Duodenal mucosa (tissue), 2 donors: Measurements from ENCODE around the gene C11orf58.

ENCODE experiments used
- H3K27ac ChIP-seq: one replicate; pipeline ENCODE4 v1.7.0; 2013; ENCODE audit warnings: low read depth, low read length
- H3K27me3 ChIP-seq, 2 donors: one replicate each; pipeline ENCODE4 v1.7.0; 2013; ENCODE audit warnings: low read length in 2 of 2, control low read depth in 1 of 2; ENCODE audit not compliant: insufficient read depth in 2 of 2, control insufficient read depth in 1 of 2
- H3K36me3 ChIP-seq, 2 donors: one replicate each; pipeline ENCODE4 v1.7.0; 2013; ENCODE audit warnings: low read length in 2 of 2, control low read depth in 1 of 2; ENCODE audit not compliant: insufficient read depth in 2 of 2, control insufficient read depth in 1 of 2
- H3K4me1 ChIP-seq, 2 donors: one replicate each; pipeline ENCODE4 v1.7.0; 2013; ENCODE audit warnings: low read length in 2 of 2, control low read depth in 1 of 2; ENCODE audit not compliant: insufficient read depth in 2 of 2, control insufficient read depth in 1 of 2
- H3K4me3 ChIP-seq, 2 donors: one replicate each; pipeline ENCODE4 v1.7.0; 2013; ENCODE audit warnings: low read length in 2 of 2, low read depth in 1 of 2
- H3K9ac ChIP-seq, 2 donors: one replicate each; pipeline ENCODE4 v1.7.0; 2013; ENCODE audit warnings: low read length in 2 of 2, low read depth in 1 of 2
- H3K9me3 ChIP-seq, 2 donors: one replicate each; pipeline ENCODE4 v1.7.0; 2013; ENCODE audit warnings: low read length in 2 of 2, control low read depth in 1 of 2; ENCODE audit not compliant: control insufficient read depth in 1 of 2

The C11orf58 gene

DNA sequence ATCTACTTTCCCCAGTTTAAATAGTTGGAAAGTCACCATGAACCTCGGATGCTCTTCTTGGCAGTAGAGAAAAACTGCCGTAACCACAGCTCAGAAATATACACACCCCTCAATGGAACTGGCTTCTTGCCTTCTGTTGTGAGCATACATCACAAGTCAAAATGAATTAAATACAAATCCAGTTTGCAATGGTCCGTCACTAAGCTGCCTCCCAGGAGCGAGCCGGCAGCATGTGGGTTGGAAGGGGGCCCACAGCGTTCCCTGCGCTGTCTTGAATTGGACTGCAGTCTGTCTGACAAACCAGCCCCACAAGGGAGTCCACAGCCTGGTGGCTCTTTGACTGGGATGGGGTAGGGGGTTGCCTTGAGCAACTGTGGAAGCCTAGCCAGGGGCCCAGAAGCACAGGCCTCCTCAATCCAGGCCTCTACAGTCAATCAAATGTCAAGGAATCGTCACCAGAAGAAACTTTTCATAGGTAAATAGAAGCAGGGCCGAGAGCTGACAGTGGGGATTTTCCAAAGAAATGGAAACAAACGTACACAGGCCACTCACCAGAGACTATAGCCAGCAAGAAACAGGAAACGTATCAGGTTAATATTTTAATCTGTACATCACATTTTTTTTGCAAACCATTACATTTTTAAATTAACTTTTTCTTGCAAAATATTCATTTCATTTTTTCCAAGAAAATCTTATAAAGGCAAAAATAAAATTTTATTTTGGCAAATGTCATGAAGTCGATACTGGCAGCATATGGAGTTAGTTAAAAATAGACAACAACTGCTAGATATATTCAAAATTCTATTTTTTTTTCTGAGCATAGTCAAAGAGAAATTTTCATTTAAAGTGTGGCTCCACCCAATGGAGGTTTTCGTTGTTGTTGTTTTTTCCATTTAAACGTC lies 38.5 kb downstream of the C11orf58 start:
- Histone ChIP-seq H3K9me3 (no peaks in the 10 kb centered on the region), H3K27me3 (no peaks in the 10 kb centered on the region), H3K36me3 (peaks cover 12 to 34% of the 10 kb centered on the region in 2 donors), H3K27ac (no peak overlapping the region), H3K9ac (no peak overlapping the region), H3K4me3 (no peak overlapping the region), H3K4me1 (peaks cover 0 to 5% of the 10 kb centered on the region in 2 donors)

DNA sequence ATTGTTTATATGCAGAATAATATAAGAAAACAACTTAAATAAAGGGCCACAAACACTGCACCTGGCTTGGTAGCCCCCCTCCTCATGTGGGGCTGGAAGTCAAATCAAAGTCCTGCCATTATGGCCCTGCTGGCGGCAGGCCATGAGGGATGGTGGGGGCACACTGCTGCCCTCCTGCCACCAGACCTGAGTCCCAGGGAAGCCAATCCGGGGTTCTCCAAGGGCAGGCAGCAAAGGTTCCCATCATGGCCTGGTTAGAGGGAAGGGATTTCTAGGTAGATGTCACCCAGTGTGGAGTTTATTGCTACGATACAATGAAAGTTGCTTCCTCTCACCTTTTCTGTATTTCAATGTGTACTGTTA lies 39.1 kb downstream of the C11orf58 start:
- Histone ChIP-seq H3K27me3 (no peaks in the 10 kb centered on the region), H3K36me3 (peaks cover 13 to 37% of the 10 kb centered on the region in 2 donors), H3K9ac (no peak overlapping the region), H3K4me1 (peaks cover 0 to 10% of the 10 kb centered on the region in 2 donors), H3K9me3 (no peaks in the 10 kb centered on the region), H3K27ac (no peak overlapping the region), H3K4me3 (no peak overlapping the region)

DNA sequence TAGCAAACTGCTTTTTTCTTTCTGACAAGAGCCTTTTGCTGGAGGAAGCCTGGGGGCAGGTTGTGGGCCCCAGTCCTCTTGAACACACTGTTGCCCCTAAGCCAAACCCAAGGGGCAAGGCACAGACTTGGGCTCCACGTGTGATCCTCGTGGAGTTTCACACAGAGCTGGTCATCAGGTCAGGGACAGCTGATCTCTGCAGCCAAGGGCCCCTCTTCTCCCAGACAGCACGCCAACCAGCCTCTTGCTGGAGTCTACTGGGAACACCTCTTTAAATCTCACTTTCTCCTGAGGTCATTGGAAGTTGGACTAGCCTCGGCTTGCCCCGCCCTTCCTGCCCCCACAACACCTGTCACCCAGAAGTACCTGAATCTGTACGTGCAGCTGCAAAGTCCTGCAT lies 39.8 kb downstream of the C11orf58 start:
- H3K27me3 ChIP-seq, result no peaks in the 10 kb centered on the region
- H3K9ac ChIP-seq, result no peak overlapping the region
- no peaks in the 10 kb centered on the region for H3K9me3 ChIP-seq
- no peak overlapping the region for H3K4me3 ChIP-seq
- no peak overlapping the region for H3K27ac ChIP-seq
- H3K36me3 ChIP-seq, result peaks cover 20 to 42% of the 10 kb centered on the region in 2 donors
- peaks cover 0 to 10% of the 10 kb centered on the region in 2 donors for H3K4me1 ChIP-seq

DNA sequence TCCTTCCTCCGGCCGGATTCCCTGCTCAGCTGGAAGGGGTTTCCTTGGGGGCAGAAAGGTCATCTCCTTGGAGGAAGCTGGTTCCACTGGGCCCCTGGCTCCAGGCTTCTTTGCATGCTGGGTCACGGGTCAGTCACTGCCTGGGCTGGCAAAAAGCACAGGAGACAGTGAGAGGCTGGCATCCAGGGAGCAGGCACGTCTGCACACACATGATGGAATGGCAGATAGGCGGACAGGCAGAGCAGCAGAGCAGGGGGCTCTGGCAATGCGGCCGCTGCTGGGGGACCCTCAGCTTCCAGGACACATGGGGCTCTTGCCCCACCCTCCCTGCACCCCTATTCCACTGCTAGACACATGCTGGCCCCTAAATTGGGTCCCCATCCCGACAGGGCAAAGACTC lies 40.4 kb downstream of the C11orf58 start:
- H3K4me1 ChIP-seq, result peaks cover 0 to 10% of the 10 kb centered on the region in 2 donors
- no peak overlapping the region for H3K27ac ChIP-seq
- no peak overlapping the region for H3K4me3 ChIP-seq
- H3K36me3 ChIP-seq, result peaks cover 25 to 47% of the 10 kb centered on the region in 2 donors
- H3K9me3 ChIP-seq, result no peaks in the 10 kb centered on the region
- no peaks in the 10 kb centered on the region for H3K27me3 ChIP-seq
- no peak overlapping the region for H3K9ac ChIP-seq

DNA sequence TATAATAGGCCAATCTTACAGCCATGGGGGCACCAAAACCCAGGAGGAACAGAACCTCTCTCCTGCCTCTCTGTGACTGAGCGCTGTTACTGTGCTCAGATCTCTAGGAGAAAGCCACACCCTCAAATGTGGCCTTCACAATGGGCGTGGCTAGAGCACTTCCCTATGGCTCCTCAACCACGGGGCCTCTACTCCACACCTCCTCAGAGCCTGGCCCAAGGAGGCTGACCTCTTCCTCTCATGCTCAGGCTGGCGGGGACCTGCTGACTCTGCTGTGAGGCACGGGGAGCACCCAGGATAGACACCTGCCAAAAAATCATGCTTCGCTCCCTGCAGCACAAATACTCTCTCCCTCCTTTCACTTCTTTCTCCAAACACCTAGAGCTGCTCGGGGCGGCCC lies 41.0 kb downstream of the C11orf58 start:
- peaks cover 25 to 44% of the 10 kb centered on the region in 2 donors for H3K36me3 ChIP-seq
- no peak overlapping the region for H3K4me3 ChIP-seq
- H3K9me3 ChIP-seq, result no peaks in the 10 kb centered on the region
- H3K27ac ChIP-seq, result no peak overlapping the region
- H3K27me3 ChIP-seq, result no peaks in the 10 kb centered on the region
- no peak overlapping the region for H3K9ac ChIP-seq
- peaks cover 0 to 10% of the 10 kb centered on the region in 2 donors for H3K4me1 ChIP-seq

DNA sequence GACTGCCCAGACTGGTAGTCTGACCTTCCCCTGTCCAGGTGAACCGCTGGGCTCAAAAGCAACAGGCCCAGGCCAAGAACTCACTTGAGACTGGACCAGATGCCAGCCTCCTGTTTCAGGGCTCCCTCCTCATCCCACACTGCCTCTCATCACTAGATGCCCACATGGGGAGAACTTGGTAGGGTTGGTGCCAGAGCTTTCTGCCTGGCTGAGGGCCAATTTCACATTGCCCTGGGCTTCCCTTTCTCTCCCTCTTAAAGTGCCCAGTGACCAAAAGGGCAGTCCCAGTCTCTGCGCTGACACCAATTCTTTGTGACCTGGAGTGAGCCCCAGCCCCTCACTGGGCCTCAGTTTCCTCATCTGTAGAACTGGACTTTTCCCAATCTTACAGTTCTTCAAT lies 41.7 kb downstream of the C11orf58 start:
- Histone ChIP-seq H3K36me3 (peaks cover 25 to 46% of the 10 kb centered on the region in 2 donors), H3K9me3 (no peaks in the 10 kb centered on the region), H3K4me1 (peaks cover 0 to 10% of the 10 kb centered on the region in 2 donors), H3K27me3 (no peaks in the 10 kb centered on the region), H3K9ac (no peak overlapping the region), H3K4me3 (no peak overlapping the region), H3K27ac (no peak overlapping the region)

DNA sequence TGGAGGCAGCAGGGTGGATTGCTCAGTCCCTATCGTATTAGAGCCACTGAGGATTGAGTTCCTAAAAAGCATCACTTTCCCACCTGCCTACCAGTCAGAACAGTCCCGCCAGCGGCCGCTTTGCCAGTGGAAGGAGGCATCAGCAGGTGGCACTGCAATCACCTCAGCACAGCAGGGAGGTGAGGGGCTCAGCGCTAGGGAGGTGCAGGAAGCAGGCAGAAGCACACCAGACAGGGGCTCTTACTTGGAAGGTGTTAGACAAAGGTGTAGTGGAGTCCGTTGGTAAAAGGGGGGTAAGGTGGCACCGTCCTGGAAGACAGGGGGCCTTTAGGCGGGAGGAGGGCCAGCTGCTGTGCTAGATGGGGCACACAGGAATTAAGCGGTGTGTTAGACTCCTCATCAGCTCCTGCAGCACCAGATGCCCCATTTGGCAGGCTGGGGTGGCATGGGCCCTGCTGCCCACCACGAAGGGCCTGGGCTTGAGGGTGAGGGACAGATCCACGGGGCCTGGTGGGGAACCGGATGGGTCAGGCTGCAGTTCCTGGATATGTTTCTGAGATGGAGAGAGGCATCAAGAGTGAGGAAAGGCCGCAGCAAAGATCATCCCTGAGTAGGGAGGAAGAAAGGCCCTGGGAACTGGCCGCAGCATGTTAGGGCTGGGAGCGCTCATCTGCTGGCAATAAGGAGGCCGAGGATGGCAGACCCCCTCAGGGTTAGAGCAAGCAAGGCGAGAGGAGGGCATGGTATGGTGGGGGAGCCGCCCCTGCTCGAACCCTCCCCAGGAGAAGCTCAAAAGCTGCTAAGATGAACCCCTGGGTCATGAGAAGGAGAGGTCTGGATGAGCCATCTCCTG lies 42.5 kb downstream of the C11orf58 start:
- Histone ChIP-seq H3K9me3 (no peaks in the 10 kb centered on the region), H3K4me3 (no peak overlapping the region), H3K27me3 (no peaks in the 10 kb centered on the region), H3K4me1 (peaks cover 4 to 14% of the 10 kb centered on the region in 2 donors), H3K9ac (no peak overlapping the region), H3K36me3 (peaks cover 20 to 46% of the 10 kb centered on the region in 2 donors), H3K27ac (no peak overlapping the region)

DNA sequence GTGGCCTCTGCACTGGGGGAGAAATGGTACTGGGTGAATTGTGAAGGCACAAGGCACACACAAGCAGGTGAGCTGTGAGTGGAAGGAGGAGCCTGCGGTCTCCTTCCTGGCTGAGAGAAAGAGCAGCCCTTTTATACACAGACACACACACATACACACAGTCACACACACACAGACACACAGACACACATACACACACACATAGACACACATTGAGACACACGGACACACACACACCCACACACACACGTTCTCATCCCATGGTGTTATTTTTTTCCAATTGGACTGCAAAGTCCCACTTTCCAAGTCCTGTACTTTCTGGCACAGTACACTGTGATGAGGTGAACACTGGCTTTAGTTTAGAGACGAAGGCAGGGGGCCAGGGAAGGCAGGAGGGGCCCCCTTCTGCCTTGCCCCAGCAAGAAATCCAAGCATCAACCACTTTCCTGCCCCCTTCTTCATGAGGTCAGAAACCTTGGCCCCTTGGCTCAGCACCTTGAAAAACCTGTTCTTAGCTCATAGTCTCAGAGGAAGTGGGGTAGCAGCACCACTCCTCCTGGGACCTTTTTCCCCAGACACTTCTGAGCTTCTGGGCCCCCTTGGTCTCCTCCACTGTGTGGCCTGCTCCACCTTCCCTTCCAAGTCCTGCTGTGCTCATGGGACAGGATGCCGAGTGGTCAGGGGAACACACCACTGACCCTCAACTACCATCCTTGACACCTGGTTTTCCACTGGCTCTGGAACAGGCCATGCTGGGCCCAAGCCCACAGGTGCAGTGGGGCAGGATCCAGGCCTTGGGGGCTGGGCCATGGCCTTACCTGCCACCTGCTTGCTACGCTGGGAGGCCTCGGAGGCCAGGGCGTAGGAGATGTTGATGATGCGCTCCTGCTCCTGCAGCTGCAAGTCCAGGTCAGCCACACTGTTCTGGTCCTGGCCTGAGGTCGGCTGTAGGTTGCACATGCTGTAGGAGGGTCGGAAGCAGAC lies 43.8 kb downstream of the C11orf58 start:
- Histone ChIP-seq H3K36me3 (peaks cover 20 to 41% of the 10 kb centered on the region in 2 donors), H3K4me3 (no peak overlapping the region), H3K9ac (no peak overlapping the region), H3K4me1 (peaks cover 11 to 22% of the 10 kb centered on the region in 2 donors), H3K27me3 (no peaks in the 10 kb centered on the region), H3K9me3 (no peaks in the 10 kb centered on the region), H3K27ac (no peak overlapping the region)

DNA sequence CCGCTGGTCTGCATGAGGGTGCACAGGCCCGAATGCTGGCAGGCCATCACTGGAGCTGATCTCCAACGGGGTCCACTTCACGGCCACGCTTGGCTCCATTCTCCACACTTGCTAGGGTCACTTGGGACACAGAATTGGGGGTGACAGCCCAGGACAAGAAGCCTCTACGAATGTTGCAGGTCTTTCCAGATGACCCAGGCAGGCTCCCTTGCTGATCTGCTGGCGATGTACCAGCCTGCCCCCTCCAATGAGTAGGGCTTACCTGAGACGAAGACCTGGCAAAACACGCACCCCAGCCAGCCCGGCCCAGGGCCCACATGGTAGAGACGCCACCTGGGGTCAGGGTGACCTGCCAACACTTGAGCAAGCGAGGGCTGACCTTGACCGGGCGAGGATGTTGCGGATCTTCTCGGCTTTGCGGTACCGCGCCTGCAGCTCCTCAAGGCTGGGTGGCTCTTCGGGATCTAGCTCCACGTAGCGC lies 44.9 kb downstream of the C11orf58 start:
- Histone ChIP-seq H3K4me3 (no peak overlapping the region), H3K4me1 (peaks cover 11 to 22% of the 10 kb centered on the region in 2 donors), H3K27me3 (no peaks in the 10 kb centered on the region), H3K27ac (no peak overlapping the region), H3K9ac (no peak overlapping the region), H3K9me3 (no peaks in the 10 kb centered on the region), H3K36me3 (peaks cover 20 to 43% of the 10 kb centered on the region in 2 donors)
